K562 (cell line): ENCODE data around the gene SATB1. TPM values are rescaled to one million over a fixed set of nuclear protein-coding genes. Genes with fewer than 3 reads are reported as not detected.

ENCODE experiments used
- ATAC-seq: fragments of 200-7000 bp; cut with Tn5 transposase; 3 replicates; pipeline ENCODE4 v1.9.1; 2020; ENCODE audit warnings: moderate library complexity
- BruUV-seq: library from RNA; stranded (reverse); fragments of 400-500 nt; replicated peaks from 2 replicates; lab custom pipeline; 2021; lab: Mats Ljungman, UMichigan
- CTCF ChIA-PET: fragments of 300-600 bp; formaldehyde crosslinking; extraction: SDS; loops from one replicate; lab custom pipeline; 2021; ENCODE audit warnings: low intra/inter-chr PET ratio; lab: Yijun Ruan, JAX
- POLR2A ChIA-PET: fragments of 300-600, 350-650 bp; sonication (Branson Sonifier 250); formaldehyde crosslinking; extraction: SDS; loops from one replicate; lab custom pipeline; 2021; ENCODE audit warnings: antibody characterized with exemption, inconsistent platforms; lab: Yijun Ruan, JAX
- DNase-seq, 4 experiments: peaks; one replicate each; pipeline versions ENCODE4 v3.0.0 to v3.0.0-alpha.2; 2011 to 2018; ENCODE audit warnings: low spot score in 3 of 4, mixed read lengths in 3 of 4; ENCODE audit errors: extremely low read depth in 1 of 4
- FAIRE-seq: peaks from 2 replicates; lab custom pipeline; 2011; peaks lifted over from hg19 to GRCh38; lab: Jason Lieb, UNC
- H2AFZ ChIP-seq: 2 replicates; pipeline ENCODE4 v1.6.0; 2011; ENCODE audit warnings: low read depth, low read length, control low read depth, inconsistent platforms
- H3K27ac ChIP-seq: fragments of 200-600 bp; 3 replicates; pipeline ENCODE4 v1.8.0; 2011; ENCODE audit warnings: low read depth, mild to moderate bottlenecking, control low read depth, inconsistent platforms, low read length, moderate library complexity, mixed read lengths; ENCODE audit errors: extremely low read depth
- H3K27me3 ChIP-seq, 2 experiments: fragments of 300-600 bp in 1 of 2; 2 replicates in 1 of 2; 3 replicates in 1 of 2; pipeline versions ENCODE4 v1.6.0 to v1.8.0; 2011; ENCODE audit warnings: inconsistent platforms in 2 of 2, low read length in 2 of 2, mild to moderate bottlenecking in 1 of 2, mixed read lengths in 1 of 2, moderate library complexity in 1 of 2; ENCODE audit not compliant: control insufficient read depth in 2 of 2, insufficient read depth in 2 of 2
- H3K36me3 ChIP-seq: fragments of 300-600 bp; 3 replicates; pipeline ENCODE4 v1.8.0; 2011; ENCODE audit warnings: mild to moderate bottlenecking, low read length, inconsistent platforms; ENCODE audit not compliant: control insufficient read depth, insufficient read depth
- H3K4me1 ChIP-seq, 2 experiments: fragments of 200-600 bp in 1 of 2; replicated peaks in 1 of 2; 2 replicates in 1 of 2; 3 replicates in 1 of 2; pipeline versions ENCODE4 v1.5.1 to v1.8.0; 2011; ENCODE audit warnings: inconsistent platforms in 2 of 2, low read length in 2 of 2, mild to moderate bottlenecking in 1 of 2, mixed read lengths in 1 of 2, moderate library complexity in 1 of 2; ENCODE audit not compliant: control insufficient read depth in 2 of 2, insufficient read depth in 2 of 2
- H3K4me2 ChIP-seq: 2 replicates; pipeline ENCODE4 v1.6.1; 2011; ENCODE audit warnings: low read length, control low read depth, inconsistent platforms, mixed read lengths; ENCODE audit not compliant: insufficient read depth
- H3K4me3 ChIP-seq: fragments of 200-600 bp; sonication (generic), shearing (Covaris generic); 2 replicates; pipeline ENCODE4 v1.5.1; 2016; ENCODE audit warnings: control low read depth, inconsistent platforms
- H3K79me2 ChIP-seq: fragments of 200-600 bp; 3 replicates; pipeline ENCODE4 v1.8.0; 2011; ENCODE audit warnings: low read length, inconsistent platforms; ENCODE audit not compliant: control insufficient read depth, insufficient read depth
- H3K9ac ChIP-seq, 2 experiments: 2 replicates each; pipeline versions ENCODE4 v1.6.0 to v1.6.1; 2011; ENCODE audit warnings: low read depth in 2 of 2, low read length in 2 of 2, control low read depth in 1 of 2, inconsistent platforms in 1 of 2, mild to moderate bottlenecking in 1 of 2, mixed read lengths in 1 of 2; ENCODE audit not compliant: insufficient read depth in 1 of 2
- H3K9me1 ChIP-seq: one replicate; pipeline ENCODE4 v1.6.0; 2011; ENCODE audit warnings: inconsistent platforms, mild to moderate bottlenecking, low read length, moderate library complexity; ENCODE audit not compliant: control insufficient read depth, insufficient read depth
- H3K9me3 ChIP-seq: replicated peaks from 2 replicates; pipeline ENCODE4 v1.5.1; 2011; ENCODE audit warnings: low read depth, low read length, inconsistent platforms; ENCODE audit not compliant: control insufficient read depth, insufficient read depth
- H4K20me1 ChIP-seq: replicated peaks from 2 replicates; pipeline ENCODE4 v1.6.1; 2011; ENCODE audit warnings: low read length, inconsistent platforms, mixed read lengths; ENCODE audit not compliant: control insufficient read depth, insufficient read depth
- ATF7 ChIP-seq: fragments of 450-650 bp; IDR thresholded peaks from 2 replicates; pipeline ENCODE4 v1.7.1; 2014; ENCODE audit warnings: mild to moderate bottlenecking, moderate library complexity
- C11orf30 ChIP-seq: fragments of 450-650 bp; IDR thresholded peaks from 2 replicates; pipeline ENCODE4 v1.6.1; 2016; ENCODE audit warnings: low read depth, mild to moderate bottlenecking
- EWSR1 ChIP-seq: fragments of 450-650 bp; IDR thresholded peaks from 2 replicates; pipeline ENCODE4 v1.6.1; 2018; ENCODE audit warnings: borderline replicate concordance, mild to moderate bottlenecking, low read depth, moderate library complexity; ENCODE audit not compliant: partially characterized antibody
- GTF2E2 ChIP-seq: fragments of 200-800 bp; sonication (Bioruptor generic); IDR thresholded peaks from 2 replicates; pipeline ENCODE4 v1.6.1; 2016; ENCODE audit warnings: missing genetic modification characterization, missing compliant biosample characterization
- PPARD ChIP-seq: fragments of 250-450 bp; sonication (Bioruptor Pico); IDR thresholded peaks from 2 replicates; pipeline ENCODE4 v1.8.0; 2022; ENCODE audit warnings: inconsistent platforms, mild to moderate bottlenecking, moderate library complexity
- RNF2 ChIP-seq: sonication (generic); IDR thresholded peaks from 2 replicates; pipeline ENCODE4 v1.6.1; 2016
- SRSF1 ChIP-seq: fragments of 200-400 bp; formaldehyde crosslinking; IDR thresholded peaks from 2 replicates; pipeline ENCODE4 v1.6.1; 2017; ENCODE audit warnings: mild to moderate bottlenecking, low read depth, low read length, moderate library complexity
- TEAD2 ChIP-seq: fragments of 450-650 bp; IDR thresholded peaks from 2 replicates; pipeline ENCODE4 v1.6.1; 2016; ENCODE audit warnings: missing genetic modification characterization, control low read depth, missing compliant biosample characterization
- ZNF184 ChIP-seq: sonication (generic); formaldehyde crosslinking; IDR thresholded peaks from 2 replicates; pipeline ENCODE4 v1.5.0; 2020; ENCODE audit warnings: missing genetic modification reagents
- WGBS: fragments of 100-300 bp; shearing (Covaris generic); methylation state at CpG from one replicate; pipeline ENCODE4 v1.1.6; 2016; ENCODE audit warnings: low coverage, mixed read lengths; ENCODE audit not compliant: insufficient coverage; ENCODE audit errors: missing lambda C conversion rate; 5-methylcytosine and 5-hydroxymethylcytosine counted together
- in situ Hi-C: fragments of 300-500 bp; cut with MboI; formaldehyde crosslinking; loops from 4 replicates; pipeline ENCODE4 v1.15.0; 2018; ENCODE audit warnings: inconsistent platforms, mixed read lengths
- intact Hi-C: fragments of 100-400 bp; cut with micrococcal nuclease; formaldehyde crosslinking; loops from 2 replicates; pipeline ENCODE4 v1.14.2; 2022
- polyA plus RNA-seq, 8 experiments: library from polyadenylated mRNA; depleted of rRNA in 4 of 8; stranded (reverse) in 5 of 8; unstranded in 3 of 8; fragments of >200 nt; fragmentation: Nextera tagmentation in 2 of 8; fragmentation: Illumina TruSeq in 1 of 8; extraction: Ambion mirVana in 2 of 8; extraction: Trizol in 1 of 8; gene quantifications; 2 replicates each; pipeline versions ENCODE4 v1.2.1 to v1.2.3, GENCODE V29; 2011 to 2014; ENCODE audit warnings: inconsistent platforms in 1 of 8, missing spikeins in 1 of 8
- total RNA-seq, 7 experiments: library from RNA; depleted of rRNA in 6 of 7; stranded (reverse); fragments of >200 nt in 6 of 7; fragmentation: Illumina TruSeq in 2 of 7; extraction: Trizol in 2 of 7; gene quantifications; 2 replicates each; pipeline versions ENCODE4 v1.2.1 to v1.2.3, GENCODE V29; 2011 to 2021; ENCODE audit warnings: low replicate concordance in 1 of 7
- TF ChIP-seq, protein P1 (sequence below): fragments of 450-650 bp; IDR thresholded peaks from 2 replicates; pipeline ENCODE4 v1.6.1; 2016; ENCODE audit warnings: mild to moderate bottlenecking, moderate library complexity

SATB1 gene
- total and polyA plus RNA-seq, 9 of the 15 experiments (the other 6 are each of a cell fraction or from before 2014, with no cell fraction given): 0.03 to 2.5 (median 0.15) TPM; not detected in 1

DNA sequence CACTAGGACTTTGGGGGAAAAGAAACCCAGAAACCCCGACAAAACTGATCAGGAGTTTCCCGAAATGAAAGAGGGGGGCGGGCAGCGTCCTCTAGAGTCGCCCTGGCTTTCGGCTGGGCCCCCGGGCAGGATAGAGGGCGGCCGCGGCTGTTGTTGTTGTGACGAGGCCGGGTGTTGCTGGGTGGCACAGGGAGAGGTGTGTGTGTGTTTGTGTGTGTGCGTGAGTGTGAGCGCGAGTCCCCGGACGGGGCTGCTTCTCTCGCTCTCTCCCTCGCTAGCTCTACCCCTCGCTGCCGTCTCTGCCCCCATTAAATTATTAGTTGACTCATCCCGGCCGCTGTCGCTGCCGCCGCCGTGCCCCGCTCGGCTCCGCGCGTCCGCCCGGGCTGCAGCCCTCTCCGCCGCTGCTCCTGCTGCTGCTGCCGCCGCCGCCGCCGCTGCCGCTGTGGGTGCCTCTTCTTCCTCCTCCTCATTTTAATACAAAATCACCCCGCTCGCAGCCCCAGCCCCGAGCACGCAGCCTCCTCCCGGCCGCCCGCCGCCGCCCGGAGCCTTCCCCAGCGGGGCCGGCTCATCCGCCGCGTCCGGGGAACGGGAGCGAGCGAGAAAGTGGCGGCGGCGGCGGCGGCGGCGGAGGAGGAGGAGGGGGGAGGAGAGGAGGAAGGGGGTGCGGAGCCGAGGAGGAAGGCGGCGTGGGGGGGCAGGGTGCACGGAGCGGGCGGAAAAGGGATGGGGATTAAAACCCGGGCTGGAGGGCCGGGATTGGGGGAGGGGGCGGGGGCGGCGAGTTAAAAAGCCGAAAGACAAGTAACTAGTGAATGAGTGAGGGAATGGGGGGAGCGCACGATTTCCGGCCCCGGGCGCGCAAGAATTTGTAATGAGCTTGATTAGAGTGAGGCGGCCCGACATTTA is at the start of gene SATB1 (continued):
- no peak for TF ChIP-seq EWSR1

DNA sequence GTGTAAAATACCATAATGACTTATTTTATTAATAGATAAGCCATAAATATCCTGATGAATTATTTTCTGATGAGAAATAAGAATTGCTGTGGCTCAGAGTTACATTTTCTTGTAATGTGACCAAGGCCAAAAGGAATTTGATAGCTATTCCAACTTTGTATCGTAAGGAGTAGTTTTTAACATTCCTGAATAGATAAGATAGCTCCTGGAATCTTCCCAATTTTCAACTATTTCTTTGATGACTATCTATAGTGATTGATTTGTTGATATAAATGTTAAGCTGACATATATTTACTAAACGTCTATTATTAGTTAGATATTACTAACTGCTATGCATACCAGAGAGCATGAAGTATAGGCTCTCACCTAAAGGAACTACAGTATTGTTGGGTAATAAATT is 49.1 kb upstream of the SATB1 start:
- Histone ChIP-seq H3K4me3 (no peak overlapping the region), H3K79me2 (no peaks in the 10 kb centered on the region), H2AFZ (no peak overlapping the region), H3K9ac (no peak overlapping the region), H3K36me3 (no peaks in the 10 kb centered on the region), H3K4me2 (no peak overlapping the region), H3K27me3 (no peaks in the 10 kb centered on the region), H4K20me1 (no peaks in the 10 kb centered on the region), H3K4me1 (no peaks in the 10 kb centered on the region), H3K27ac (no peak overlapping the region), H3K9me3 (no peaks in the 10 kb centered on the region), H3K9me1 (no peaks in the 10 kb centered on the region)
- ChIA-PET POLR2A (no interaction called here), CTCF (no interaction called here)
- in situ Hi-C loops: no loop called here
- FAIRE-seq: no peak
- no peak for ATAC-seq
- WGBS: 2% methylated on average over 2 of the region's 2 CpGs
- no TSS peak for BruUV-seq
- intact Hi-C loops: no loop called here
- DNase-seq: no peak
- TF ChIP-seq, protein P1, sequence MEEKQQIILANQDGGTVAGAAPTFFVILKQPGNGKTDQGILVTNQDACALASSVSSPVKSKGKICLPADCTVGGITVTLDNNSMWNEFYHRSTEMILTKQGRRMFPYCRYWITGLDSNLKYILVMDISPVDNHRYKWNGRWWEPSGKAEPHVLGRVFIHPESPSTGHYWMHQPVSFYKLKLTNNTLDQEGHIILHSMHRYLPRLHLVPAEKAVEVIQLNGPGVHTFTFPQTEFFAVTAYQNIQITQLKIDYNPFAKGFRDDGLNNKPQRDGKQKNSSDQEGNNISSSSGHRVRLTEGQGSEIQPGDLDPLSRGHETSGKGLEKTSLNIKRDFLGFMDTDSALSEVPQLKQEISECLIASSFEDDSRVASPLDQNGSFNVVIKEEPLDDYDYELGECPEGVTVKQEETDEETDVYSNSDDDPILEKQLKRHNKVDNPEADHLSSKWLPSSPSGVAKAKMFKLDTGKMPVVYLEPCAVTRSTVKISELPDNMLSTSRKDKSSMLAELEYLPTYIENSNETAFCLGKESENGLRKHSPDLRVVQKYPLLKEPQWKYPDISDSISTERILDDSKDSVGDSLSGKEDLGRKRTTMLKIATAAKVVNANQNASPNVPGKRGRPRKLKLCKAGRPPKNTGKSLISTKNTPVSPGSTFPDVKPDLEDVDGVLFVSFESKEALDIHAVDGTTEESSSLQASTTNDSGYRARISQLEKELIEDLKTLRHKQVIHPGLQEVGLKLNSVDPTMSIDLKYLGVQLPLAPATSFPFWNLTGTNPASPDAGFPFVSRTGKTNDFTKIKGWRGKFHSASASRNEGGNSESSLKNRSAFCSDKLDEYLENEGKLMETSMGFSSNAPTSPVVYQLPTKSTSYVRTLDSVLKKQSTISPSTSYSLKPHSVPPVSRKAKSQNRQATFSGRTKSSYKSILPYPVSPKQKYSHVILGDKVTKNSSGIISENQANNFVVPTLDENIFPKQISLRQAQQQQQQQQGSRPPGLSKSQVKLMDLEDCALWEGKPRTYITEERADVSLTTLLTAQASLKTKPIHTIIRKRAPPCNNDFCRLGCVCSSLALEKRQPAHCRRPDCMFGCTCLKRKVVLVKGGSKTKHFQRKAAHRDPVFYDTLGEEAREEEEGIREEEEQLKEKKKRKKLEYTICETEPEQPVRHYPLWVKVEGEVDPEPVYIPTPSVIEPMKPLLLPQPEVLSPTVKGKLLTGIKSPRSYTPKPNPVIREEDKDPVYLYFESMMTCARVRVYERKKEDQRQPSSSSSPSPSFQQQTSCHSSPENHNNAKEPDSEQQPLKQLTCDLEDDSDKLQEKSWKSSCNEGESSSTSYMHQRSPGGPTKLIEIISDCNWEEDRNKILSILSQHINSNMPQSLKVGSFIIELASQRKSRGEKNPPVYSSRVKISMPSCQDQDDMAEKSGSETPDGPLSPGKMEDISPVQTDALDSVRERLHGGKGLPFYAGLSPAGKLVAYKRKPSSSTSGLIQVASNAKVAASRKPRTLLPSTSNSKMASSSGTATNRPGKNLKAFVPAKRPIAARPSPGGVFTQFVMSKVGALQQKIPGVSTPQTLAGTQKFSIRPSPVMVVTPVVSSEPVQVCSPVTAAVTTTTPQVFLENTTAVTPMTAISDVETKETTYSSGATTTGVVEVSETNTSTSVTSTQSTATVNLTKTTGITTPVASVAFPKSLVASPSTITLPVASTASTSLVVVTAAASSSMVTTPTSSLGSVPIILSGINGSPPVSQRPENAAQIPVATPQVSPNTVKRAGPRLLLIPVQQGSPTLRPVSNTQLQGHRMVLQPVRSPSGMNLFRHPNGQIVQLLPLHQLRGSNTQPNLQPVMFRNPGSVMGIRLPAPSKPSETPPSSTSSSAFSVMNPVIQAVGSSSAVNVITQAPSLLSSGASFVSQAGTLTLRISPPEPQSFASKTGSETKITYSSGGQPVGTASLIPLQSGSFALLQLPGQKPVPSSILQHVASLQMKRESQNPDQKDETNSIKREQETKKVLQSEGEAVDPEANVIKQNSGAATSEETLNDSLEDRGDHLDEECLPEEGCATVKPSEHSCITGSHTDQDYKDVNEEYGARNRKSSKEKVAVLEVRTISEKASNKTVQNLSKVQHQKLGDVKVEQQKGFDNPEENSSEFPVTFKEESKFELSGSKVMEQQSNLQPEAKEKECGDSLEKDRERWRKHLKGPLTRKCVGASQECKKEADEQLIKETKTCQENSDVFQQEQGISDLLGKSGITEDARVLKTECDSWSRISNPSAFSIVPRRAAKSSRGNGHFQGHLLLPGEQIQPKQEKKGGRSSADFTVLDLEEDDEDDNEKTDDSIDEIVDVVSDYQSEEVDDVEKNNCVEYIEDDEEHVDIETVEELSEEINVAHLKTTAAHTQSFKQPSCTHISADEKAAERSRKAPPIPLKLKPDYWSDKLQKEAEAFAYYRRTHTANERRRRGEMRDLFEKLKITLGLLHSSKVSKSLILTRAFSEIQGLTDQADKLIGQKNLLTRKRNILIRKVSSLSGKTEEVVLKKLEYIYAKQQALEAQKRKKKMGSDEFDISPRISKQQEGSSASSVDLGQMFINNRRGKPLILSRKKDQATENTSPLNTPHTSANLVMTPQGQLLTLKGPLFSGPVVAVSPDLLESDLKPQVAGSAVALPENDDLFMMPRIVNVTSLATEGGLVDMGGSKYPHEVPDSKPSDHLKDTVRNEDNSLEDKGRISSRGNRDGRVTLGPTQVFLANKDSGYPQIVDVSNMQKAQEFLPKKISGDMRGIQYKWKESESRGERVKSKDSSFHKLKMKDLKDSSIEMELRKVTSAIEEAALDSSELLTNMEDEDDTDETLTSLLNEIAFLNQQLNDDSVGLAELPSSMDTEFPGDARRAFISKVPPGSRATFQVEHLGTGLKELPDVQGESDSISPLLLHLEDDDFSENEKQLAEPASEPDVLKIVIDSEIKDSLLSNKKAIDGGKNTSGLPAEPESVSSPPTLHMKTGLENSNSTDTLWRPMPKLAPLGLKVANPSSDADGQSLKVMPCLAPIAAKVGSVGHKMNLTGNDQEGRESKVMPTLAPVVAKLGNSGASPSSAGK: no peak
- TF ChIP-seq GTF2E2 (tag) (no peak), RNF2 (no peak), ATF7 (no peak), C11orf30 (no peak), TEAD2 (tag) (no peak), SRSF1 (no peak), PPARD (CRISPR knock-in tag) (no peak), ZNF184 (CRISPR knock-in tag) (no peak)
